K562 treated with DMSO at 1 percent for 12 hours (cell line): Measurements from ENCODE around the gene SMARCA5. TPM values are rescaled to one million over a fixed set of nuclear protein-coding genes. Genes with fewer than 3 reads are reported as not detected.

Experiments used
- total RNA-seq: library from RNA; unstranded; fragments of 300-600 nt; gene quantifications from 2 replicates; pipeline ENCODE4 v1.2.3, GENCODE V29; 2022; ENCODE audit not compliant: insufficient read depth

Gene SMARCA5
- total RNA-seq, result 33.6 and 33.8 TPM in 2 replicates

DNA sequence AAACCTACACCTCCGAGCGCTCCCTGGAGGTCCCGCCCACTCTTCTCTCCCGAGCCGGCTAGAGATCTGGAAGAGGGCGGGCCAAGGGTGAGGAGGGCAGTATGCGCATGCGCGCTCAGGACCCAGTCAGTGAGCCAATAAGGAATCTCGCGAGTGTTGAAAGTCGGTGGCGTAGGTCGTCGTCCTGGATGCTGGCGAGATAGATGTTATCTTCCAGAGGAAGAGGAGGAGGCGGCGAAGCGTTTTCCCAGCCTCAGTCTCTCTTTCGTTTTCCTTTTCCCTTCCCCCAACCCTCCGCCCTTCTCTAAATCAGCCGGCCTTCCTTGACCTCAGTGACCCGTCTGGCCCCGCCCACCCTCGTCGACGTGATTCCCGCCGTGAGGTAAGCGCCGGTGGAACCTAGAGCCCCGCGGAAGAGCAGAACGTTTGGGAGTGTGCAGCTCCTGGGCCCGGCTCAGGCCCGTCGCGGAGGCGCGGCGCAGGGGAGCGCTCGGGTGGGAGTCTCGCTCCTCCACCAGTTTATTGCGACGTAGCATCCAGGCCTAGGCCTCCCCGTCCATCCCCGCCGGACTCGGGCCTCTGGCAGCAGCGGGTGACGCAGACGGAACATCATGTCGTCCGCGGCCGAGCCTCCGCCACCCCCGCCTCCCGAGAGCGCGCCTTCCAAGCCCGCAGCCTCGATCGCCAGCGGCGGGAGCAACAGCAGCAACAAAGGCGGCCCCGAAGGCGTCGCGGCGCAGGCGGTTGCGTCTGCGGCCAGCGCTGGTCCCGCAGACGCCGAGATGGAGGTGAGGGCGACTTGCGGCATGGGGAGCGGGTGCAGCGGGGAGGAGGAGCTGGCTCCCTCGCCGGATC, at the start of gene SMARCA5:
Gene SMARCA5, plus strand, starts transcription at position 389 of the 855 bp plus-strand sequence. Its CDS starts 223 bp downstream, at position 612.

Other genes starting within 250 kb of the SMARCA5 start
- gene GAB1, start 176.8 kb upstream of the SMARCA5 start, total RNA-seq, result 1.6 and 5.2 TPM in 2 replicates
- not detected in 2 replicates for gene FREM3, start 187.0 kb downstream of the SMARCA5 start, total RNA-seq